ENCODE results near the gene FBN2. TPM values are rescaled to one million over a fixed set of nuclear protein-coding genes. Genes with fewer than 3 reads are reported as not detected.

FBN2 gene
- total and polyA plus RNA-seq, 2 of the 4 experiments (the other 2 are of a cell fraction), result 26.7 to 69.0 TPM

- dilution Hi-C loops (cut with HindIII; ENCODE audit: low sequenced_read_pairs, unreplicated experiment), result no loop called here
- no CpG with 5 or more reads among the region's 2 CpGs for WGBS, 2 experiments (ENCODE audit: extremely low coverage in 2 of 2, insufficient read length in 1 of 2)
Measured at GRCh38 chr5:128462330-128462729, 75.7 kb downstream of the FBN2 start.

More at GRCh38 chr5:128462330-128462729, 75.7 kb downstream of the FBN2 start:
- in situ Hi-C loops (cut with MboI; ENCODE audit: low sequenced_read_pairs) (no loop called here), intact Hi-C loops (cut with micrococcal nuclease) (no loop called here)
- H3K9ac ChIP-seq (ENCODE audit: low read depth, low read length), result no peak overlapping the region
- no peak overlapping the region for H2BK5ac ChIP-seq (ENCODE audit: low read depth, low read length, poor library complexity, severe bottlenecking)
- peaks cover 3% of the 10 kb centered on the region; the same call in 1 of the 2 replicates for H3K9me1 ChIP-seq (ENCODE audit: insufficient read depth, low read length)
- no peak overlapping the region for H3K23ac ChIP-seq (ENCODE audit: low read depth, low read length)
- H3K36me3 ChIP-seq (ENCODE audit: control insufficient read depth, insufficient read depth, low read length), result peaks cover 12% of the 10 kb centered on the region
- no peak overlapping the region for H3K4me2 ChIP-seq (ENCODE audit: low read depth, low read length)
- no peaks in the 10 kb centered on the region; the same call in 1 of the 2 replicates for H4K20me1 ChIP-seq (ENCODE audit: insufficient read depth, low read length)
- no peak overlapping the region for H4K8ac ChIP-seq (ENCODE audit: low read depth in 2 of 2, low read length in 2 of 2)
- H3K14ac ChIP-seq (replicated peaks; ENCODE audit: low read depth, low read length), result no peak overlapping the region
- ATAC-seq (ENCODE audit: low read depth) (no peak), DNase-seq (no peak)
- no peaks in the 10 kb centered on the region; a peak in 1 of 4 replicates for H3K79me1 ChIP-seq (ENCODE audit: low read depth in 1 of 2, low read length in 2 of 2)
- H3K4me1 ChIP-seq (ENCODE audit: control insufficient read depth, insufficient read depth, low read length), result no peaks in the 10 kb centered on the region
- ChIA-PET POLR2A (ENCODE audit: unreplicated experiment) (no interaction called here), CTCF (no interaction called here)
- no peak overlapping the region for H4K91ac ChIP-seq (ENCODE audit: insufficient read depth, low read depth, low read length)
- H2BK20ac ChIP-seq (ENCODE audit: low read depth, low read length), result no peak overlapping the region
- H2AK5ac ChIP-seq (ENCODE audit: low read depth, low read length), result no peak overlapping the region
- no peak overlapping the region for H2BK120ac ChIP-seq (ENCODE audit: low read depth, low read length)
- no peak overlapping the region for H3K56ac ChIP-seq (ENCODE audit: extremely low read depth, insufficient read depth, low read length)
- no peak overlapping the region for H2AFZ ChIP-seq (replicated peaks; ENCODE audit: low read length, poor library complexity)
- H3K9me3 ChIP-seq (ENCODE audit: control insufficient read depth, insufficient read depth, low read length), result no peaks in the 10 kb centered on the region
- H3K27ac ChIP-seq (ENCODE audit: insufficient read depth, low read length), result no peak overlapping the region
- BruUV-seq (replicated peaks), result no TSS peak
- no peak overlapping the region for H4K5ac ChIP-seq (ENCODE audit: low read depth, low read length)
- no peak overlapping the region for H3K4me3 ChIP-seq (ENCODE audit: insufficient read depth, low read depth, low read length)
- no peak overlapping the region for H2BK15ac ChIP-seq (ENCODE audit: low read depth, low read length)
- TF ChIP-seq POLR2A (IDR thresholded peaks at IDR 0.05; ENCODE audit: low read depth, low read length) (no peak), MAZ (IDR thresholded peaks at IDR 0.05; ENCODE audit: borderline replicate concordance, low read depth, low read length) (no peak), MAFK (IDR thresholded peaks at IDR 0.05; ENCODE audit: low read depth, low read length) (no peak), RFX5 (IDR thresholded peaks at IDR 0.05; ENCODE audit: low read depth, low read length) (no peak), ELK1 (IDR thresholded peaks at IDR 0.05; ENCODE audit: borderline replicate concordance, low read depth, low read length) (no peak), CTCF (conservative IDR thresholded peaks at IDR 0.05; ENCODE audit: low read depth, low read length) (no peak), RCOR1 (IDR thresholded peaks at IDR 0.05; ENCODE audit: insufficient replicate concordance, low read length) (no peak), NFE2L2 (IDR thresholded peaks at IDR 0.05; ENCODE audit: low read depth, low read length) (no peak)
- H3K27me3 ChIP-seq (ENCODE audit: control insufficient read depth, insufficient read depth, low read length), result no peaks in the 10 kb centered on the region
- no peak overlapping the region for H3K4ac ChIP-seq (ENCODE audit: low read depth, low read length)
- H3K18ac ChIP-seq (ENCODE audit: low read depth, low read length), result no peak overlapping the region
- H2AK9ac ChIP-seq (replicated peaks; ENCODE audit: low read depth, low read length, poor library complexity), result no peak overlapping the region
